ENCODE data around the gene KIRREL2.
A peak's percentile ranks its signal among the peaks of the same experiment; 100 is the strongest.

Gene KIRREL2

DNA sequence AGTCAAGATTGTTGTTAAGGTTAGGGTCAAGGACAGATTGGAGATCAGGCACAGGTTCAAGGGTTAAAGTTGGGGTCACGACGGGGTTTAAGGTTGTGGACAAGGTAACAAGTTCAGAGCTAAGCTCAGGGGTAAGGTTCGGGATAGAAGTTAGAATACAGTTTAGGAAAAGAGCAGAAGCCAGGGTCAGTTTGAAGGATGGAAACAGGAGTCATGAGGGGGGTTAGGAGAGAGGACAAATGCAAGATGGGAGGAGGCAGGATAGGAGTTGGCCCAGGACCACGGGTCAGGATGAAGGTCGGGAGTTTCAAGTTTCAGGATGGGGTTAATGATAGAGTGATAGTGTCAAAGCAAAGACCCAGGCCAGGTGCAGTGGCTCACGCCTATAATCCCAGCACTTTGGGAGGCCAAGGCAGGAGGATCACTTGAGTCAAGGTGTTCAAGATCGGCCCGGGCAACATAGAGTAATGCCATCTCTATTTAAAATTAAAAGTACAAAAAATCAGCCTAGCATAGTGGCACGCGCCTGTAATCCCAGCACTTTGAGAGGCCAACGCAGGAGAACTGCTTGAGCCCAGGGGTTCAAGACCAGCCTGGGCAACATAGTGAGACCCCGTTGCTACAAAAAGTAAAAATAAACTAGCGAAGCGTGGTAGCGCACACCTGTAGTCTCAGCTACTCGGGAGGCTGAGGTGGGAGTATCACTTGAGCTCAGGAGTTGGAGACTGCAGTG lies 12.1 kb upstream of the KIRREL2 start:
- DNase-seq (ENCODE audit: low read depth), result no peak

DNA sequence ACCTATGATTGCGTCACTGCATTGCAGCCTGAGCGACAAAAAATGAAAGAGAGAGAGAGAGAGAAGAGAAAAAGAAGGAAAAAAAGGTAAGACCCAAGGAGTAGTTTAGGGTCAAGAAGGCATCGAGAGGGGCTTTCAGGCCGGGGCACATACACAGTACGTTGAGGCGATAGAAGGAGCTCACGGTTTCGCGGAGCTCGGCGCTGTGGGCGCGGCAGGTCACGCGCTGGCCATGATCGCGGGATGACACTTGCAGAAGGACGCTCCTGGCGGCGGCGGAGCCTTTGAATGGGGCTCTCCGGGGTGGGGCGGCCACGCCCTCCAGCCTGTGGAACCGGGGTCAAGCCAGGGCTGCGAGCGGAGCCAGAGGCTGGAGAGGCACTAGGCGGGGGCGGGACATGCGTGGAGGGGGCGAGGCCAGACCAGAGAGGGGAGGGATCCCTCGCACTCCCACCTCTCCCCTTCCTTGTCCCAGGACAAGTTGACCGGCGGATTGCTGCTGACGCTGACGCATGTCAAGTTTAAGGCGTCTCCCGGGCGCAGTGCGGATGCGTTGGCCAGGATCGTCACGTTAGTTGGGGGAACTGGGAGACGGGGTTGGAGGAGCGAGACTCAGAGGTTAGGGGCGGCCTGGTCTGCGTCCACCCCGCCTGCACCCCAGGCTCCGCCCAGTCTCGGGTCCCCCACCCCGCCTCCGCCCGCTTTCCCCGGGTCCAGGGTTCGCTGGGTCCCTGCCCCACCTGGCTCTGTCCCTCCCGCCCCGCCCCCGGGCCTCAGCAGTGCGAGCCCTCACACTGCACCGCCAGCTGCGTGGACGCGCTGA lies 11.3 kb upstream of the KIRREL2 start:
- no peak for DNase-seq (ENCODE audit: low read depth)

DNA sequence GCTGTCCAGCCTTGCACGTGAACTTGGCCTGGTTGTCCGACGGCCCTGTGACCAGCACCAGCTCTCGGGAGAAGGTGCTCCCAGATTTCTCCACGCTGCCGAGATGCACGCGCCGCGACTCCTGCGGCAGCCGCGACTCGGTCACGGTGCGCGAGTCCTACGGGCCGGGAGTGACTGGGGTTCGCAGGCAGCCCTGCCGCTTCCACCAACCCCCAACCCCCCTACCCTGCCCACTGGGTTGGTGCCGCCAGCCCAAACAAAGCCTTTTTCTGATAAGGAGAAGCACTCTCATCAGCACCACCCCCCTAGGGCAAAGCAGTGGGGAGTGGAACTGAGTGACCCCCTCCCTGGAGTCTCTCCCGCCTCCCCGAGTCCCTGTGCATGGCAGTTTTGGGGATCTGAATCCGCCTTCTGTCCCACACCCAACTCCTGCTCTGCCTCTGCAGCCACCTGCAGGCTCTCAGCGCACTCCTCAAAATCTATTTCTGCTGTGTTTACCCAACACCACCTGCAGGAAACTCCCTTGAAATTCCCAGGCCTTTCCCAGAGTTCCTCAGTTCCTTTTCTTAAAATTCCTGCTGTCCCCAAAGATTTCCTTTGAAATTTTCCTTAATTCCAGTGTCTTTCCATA lies 10.6 kb upstream of the KIRREL2 start:
- DNase-seq (ENCODE audit: low read depth), result no peak

DNA sequence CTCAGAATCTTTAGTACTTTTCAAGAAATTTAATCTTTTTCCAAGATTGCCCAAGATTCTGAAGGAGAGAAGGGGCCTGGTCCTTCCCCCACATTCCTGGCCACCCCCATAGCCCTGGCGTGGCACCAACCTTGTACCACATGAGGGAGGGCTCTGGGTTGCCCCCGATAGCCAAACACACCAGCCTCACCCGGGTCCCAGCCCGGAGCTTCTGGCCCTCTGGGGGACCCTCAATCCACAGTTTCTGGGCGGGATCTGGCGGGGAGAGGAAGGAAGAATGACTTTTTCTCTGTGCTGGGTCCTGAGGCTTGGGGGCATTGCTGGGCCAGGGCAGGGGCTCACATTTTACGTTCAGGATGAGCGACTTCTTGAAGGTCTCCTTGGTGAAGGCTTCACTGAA lies 8.8 kb upstream of the KIRREL2 start:
- DNase-seq (ENCODE audit: low read depth), result no peak

DNA sequence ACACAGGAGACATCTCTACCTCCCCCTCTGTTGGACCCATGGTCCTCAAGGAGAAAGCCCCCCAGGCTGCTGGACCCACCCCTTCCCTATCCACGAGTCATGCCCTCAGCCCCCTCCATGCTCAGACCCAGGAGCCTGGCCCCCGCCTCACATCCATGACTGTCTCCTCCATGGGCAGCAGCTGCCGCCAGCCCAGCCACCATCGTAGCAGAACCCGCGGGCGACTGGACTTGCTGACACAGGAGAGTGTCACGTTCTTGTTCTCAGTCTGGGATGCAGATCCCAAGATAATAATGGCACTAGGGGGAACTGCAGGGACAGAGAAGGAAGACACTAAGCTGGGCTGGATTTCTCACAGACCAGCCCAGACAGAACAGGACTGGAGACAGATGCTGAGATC lies 8.2 kb upstream of the KIRREL2 start:
- no peak for DNase-seq (ENCODE audit: low read depth)

DNA sequence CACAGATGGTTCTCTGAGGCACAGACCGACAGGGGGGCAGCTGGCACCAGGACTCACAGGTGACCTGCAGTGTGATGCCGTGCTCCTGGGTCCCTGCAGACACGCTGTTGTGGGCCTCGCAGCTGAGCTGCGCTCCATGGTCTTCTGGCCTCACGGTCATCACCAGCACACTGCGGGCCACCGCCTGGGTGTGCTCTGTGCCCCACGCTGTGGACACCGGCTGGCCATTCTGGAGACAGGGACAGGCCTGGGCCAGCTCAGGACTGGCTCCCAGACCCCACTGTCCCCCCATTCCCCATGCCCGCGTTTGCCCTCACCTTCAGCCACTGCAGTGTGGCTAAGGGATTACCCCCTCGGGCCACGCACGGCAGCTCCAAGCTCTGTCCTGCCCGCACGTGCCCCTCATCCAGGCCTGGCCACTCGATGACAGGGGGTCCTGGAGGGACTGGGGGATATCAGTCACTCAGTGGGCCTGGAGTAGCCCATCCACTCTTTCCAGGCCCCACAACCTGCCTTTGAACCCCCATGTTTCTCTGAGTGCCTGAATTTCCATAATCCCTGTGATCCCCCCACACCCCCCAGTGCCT lies 7.7 kb upstream of the KIRREL2 start:
- DNase-seq (ENCODE audit: low read depth), result no peak

DNA sequence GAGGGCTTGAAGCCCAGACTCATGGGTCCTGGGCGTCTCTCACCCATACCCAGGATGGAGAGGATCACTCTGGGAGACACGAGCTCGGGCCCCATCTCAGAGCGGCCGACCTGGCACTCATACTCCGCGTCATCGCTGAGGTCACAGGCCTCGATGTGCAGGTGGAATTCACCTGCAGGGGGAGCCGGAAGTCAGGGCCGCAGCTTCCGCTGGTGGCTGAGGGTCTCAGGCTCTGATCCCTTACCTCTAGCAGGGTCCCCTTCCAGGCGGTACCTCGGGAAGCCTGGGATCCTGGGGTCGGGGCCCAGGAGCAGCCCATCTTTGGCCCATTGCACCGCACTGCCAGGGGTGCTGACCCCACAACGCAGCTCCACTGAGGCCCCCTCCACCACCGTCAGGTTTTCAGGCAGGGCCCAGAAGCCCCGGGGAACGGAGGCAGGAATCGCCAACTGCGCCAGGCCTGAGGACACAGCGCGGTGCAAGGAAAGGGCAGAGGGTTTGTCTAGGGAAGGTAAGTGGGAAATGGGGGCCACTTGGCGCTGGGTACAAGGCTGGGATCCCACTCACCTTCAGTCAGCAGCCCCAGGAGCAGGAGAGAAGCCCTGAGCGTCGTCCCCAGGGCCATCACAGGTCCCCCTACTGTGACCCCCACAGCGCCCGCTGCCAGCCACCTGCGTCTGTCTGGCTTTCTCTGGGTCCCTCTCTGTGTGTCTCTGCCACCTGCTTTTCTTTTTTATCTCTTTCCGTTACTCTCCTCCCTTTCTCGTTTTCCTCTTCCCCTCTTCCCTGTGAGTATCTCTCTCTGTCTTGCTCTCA lies 5.3 kb upstream of the KIRREL2 start:
- no peak for DNase-seq (ENCODE audit: low read depth)

DNA sequence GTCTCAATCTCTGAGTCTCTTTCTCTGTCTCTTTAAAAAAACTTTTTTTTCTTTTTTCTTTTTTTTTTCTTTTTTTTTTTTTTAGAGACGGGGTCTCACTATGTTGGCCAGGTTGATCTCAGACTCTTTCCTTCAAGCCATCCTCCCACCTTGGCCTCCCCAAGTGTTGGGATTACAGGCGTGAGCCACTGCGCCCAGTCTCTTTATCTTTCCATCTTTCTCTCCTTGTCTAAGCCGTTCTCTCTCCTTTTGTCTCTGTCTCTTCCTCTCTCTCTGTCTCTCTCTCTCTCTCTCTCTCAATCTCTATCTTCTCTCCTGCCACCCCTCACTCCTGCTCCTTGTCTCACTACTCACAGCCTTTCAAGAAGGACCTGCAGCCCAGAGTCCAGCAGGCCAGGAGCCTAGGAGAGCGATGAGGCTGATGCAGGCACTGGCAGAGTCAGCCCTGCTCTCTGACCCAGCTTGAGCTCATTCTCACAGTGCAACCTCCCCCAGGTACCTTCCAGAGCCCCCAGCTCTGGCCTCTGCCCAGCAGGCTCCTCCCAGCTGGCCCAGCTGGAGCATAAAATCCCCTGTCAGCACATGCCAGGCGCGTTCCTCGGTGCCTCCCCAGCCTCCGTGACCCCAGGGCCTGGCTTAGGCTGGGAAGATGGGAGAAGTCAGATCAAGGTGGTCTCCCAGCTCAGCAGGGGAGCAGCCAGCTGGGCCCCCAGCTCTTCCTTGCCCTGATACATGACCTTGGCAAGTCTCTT lies 4.5 kb upstream of the KIRREL2 start, which contains the start of gene NPHS1:
Gene NPHS1 (minus strand): TSS at position 476 of the 752 bp plus-strand sequence. CDS start 667 bp downstream, outside the sequence.
- DNase-seq (ENCODE audit: low read depth), result no peak

DNA sequence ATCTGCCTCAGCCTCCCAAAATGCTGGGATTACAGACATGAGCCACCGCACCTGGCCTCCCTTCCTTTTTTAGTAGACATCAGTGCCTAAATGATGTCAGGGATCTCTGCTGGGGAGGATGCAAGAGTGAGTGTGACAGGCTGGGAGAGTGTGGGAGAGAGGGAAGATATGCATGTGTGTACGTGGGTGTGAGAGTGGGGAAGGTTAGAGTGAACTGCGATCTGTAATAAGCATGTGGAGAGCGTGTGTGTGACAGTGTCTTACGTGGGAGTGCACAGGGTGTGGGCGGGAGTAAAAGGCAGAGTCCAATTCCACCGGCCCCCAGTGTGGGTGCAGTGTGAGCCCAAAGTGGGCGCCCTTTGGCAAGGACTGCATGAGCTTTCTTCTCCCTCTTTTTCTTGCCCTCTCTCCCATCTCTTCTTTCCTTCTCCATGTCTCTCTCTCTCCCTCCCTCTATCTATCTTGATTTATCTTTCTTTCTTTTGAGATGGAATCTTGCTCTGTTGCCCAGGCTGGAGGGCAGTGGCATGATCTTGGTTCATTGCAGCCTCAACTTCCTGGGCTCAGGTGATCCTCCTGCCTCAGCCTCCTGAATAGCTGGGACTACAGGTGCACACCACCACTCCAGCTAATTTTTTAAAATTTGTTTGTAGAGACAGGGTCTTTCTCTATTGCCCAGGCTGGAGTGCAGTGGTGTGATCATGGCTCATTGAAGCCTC lies 3.5 kb upstream of the KIRREL2 start:
- DNase-seq (ENCODE audit: low read depth), result no peak

DNA sequence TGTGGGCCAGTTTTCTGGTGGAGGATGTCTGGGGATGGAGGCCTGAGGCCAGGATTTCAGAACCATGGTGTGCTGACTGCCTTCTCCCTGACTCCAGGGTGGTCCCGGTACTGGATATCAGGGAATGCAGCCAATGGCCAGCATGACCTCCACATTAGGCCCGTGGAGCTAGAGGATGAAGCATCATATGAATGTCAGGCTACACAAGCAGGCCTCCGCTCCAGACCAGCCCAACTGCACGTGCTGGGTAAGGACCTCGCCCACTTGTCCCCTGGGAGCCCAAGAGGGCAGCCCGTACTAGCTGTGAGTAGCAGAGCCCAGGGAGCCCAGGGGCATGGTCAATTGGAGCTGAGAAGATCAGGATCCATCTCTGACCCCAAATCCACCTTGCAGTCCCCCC lies 1.6 kb downstream of the KIRREL2 start:
- no peak for DNase-seq (ENCODE audit: low read depth)

DNA sequence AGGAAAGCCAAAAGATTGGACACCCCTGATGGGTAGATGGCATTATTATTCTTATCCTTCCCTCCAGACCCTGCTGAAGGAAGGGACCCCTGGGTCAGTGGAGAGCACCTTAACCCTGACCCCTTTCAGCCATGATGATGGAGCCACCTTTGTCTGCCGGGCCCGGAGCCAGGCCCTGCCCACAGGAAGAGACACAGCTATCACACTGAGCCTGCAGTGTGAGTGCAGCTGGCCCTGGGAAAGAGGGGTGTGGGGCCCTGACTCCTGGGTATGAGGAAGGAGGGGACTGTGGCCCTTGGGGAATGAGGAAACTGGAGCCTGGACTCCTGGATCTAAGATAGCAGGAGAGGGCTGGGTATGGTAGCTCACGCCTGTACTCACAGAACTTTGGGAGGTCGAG lies 2.7 kb downstream of the KIRREL2 start:
- no peak for DNase-seq (ENCODE audit: low read depth)

DNA sequence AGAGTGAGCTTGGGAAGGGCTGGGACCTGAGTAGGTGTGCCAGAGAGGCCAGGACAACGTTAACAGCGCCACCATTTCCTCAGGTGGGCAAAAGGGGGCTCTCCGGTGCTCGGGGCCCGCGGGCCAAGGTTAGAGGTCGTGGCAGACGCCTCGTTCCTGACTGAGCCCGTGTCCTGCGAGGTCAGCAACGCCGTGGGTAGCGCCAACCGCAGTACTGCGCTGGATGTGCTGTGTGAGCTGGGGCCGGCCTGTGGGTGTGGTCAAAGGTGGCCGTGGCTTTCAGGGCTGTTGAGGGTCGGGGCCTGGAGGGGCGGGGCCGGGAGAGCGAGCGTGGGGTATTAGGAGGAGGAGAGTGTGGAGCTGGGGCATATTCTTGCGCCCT lies 3.7 kb downstream of the KIRREL2 start:
- no peak for DNase-seq (ENCODE audit: low read depth)

DNA sequence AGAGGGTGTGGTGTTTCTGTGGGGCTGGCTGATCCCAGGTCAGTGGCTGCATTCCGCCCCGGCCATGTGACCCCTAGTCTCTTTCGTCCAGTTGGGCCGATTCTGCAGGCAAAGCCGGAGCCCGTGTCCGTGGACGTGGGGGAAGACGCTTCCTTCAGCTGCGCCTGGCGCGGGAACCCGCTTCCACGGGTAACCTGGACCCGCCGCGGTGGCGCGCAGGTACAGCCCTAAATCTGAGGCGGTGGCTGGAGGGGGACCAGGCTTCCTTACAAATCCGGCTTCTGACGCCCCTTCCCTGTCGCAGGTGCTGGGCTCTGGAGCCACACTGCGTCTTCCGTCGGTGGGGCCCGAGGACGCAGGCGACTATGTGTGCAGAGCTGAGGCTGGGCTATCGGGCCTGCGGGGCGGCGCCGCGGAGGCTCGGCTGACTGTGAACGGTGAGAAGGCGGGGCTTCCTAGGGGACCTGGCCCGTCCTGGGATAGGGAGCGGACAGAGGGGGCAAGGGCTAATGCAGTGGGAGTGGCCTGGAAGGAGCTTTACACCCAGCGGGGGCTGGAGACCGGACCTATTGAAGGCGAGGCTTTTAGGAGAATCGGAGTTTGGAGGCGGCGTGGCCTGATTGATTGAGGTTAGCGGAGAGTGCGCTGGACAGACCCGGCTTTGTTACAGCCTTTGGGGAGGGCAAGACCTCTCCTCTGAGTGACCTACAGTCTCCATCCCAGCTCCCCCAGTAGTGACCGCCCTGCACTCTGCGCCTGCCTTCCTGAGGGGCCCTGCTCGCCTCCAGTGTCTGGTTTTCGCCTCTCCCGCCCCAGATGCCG lies 4.3 kb downstream of the KIRREL2 start:
- no peak for DNase-seq (ENCODE audit: low read depth)

DNA sequence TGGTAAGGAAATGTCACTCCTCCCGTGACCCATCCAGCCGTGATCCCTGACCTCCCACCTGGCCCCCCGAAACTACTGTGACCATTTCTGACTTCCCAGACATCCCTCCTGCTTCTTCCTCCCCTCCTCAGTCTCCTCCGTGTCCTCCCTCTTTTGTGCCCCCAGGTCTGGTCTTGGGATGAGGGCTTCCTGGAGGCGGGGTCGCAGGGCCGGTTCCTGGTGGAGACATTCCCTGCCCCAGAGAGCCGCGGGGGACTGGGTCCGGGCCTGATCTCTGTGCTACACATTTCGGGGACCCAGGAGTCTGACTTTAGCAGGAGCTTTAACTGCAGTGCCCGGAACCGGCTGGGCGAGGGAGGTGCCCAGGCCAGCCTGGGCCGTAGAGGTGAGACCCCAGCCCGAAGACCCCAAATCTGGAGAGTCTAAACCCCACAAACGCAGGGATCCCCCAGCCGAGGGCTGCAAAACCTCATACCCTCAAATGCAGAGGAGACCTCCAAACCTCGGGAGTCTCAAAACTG lies 5.0 kb downstream of the KIRREL2 start:
- DNase-seq (ENCODE audit: low read depth), result no peak

DNA sequence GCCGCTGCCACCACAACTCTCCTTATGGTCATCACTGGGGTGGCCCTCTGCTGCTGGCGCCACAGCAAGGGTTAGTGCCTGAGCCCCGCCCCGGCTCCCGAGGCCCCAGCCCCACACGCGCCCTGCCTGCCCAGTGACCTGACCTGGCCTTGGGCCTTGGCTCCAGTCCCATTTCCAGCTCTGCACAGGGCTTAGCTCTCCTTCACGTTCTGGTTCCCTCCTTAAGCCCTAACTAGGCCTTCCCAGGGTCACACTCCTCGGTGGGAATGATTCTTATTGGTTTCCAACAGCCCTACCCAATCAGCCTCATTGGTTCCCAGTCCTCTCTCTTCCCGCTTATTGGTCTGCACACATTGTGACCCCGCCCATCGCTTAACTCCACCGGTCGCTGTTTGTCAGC lies 5.8 kb downstream of the KIRREL2 start:
- DNase-seq (ENCODE audit: low read depth), result no peak

DNA sequence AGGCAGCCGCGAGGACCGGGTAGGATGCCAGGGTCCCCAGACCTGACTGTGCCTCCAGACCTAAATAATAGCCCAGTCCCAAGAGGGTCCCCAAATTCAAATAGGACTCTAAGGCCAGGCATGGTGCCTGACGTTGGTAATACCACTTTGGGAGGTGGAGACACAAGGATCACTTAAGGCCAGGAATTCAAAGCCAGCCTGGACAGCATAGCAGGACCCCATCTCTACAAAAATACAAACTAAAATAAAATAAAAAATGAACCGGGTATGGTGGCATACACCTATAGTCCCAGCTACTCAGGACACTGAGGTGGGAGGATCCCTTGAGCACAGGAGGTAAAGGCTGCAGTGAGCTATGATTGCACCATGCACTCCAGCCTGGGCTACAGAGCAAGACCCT lies 6.3 kb downstream of the KIRREL2 start:
- DNase-seq (ENCODE audit: low read depth), result no peak

DNA sequence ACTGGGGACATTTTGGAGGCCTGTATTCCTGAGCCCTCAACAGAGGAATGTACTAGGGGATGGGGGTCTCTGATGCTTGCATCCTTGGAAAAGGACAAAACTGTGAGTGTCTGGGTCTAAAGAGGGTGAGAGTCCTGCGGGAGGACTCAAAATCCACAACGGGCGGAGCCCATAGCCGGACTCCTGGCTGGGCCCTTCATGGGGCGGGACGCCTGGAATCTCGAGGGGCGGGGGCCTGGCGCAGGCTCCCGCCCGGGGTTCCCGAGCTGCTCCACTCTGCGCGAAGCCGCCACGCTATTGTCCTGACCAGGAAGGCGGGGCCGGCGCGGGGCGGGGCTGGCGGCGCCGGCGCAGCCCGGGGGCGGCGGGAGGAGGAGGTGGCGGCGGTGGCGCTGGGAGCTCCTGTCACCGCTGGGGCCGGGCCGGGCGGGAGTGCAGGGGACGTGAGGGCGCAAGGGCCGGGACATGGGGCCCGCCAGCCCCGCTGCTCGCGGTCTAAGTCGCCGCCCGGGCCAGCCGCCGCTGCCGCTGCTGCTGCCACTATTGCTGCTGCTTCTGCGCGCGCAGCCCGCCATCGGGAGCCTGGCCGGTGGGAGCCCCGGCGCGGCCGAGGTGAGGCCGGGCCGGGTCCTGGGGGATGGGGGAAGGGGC lies 11.6 kb downstream of the KIRREL2 start, which contains the start of gene APLP1:
Gene APLP1 (plus strand): TSS at position 403 of the 651 bp plus-strand sequence. CDS start 63 bp downstream, at position 466.
- DNase-seq (ENCODE audit: low read depth), result peak; percentile 48

DNA sequence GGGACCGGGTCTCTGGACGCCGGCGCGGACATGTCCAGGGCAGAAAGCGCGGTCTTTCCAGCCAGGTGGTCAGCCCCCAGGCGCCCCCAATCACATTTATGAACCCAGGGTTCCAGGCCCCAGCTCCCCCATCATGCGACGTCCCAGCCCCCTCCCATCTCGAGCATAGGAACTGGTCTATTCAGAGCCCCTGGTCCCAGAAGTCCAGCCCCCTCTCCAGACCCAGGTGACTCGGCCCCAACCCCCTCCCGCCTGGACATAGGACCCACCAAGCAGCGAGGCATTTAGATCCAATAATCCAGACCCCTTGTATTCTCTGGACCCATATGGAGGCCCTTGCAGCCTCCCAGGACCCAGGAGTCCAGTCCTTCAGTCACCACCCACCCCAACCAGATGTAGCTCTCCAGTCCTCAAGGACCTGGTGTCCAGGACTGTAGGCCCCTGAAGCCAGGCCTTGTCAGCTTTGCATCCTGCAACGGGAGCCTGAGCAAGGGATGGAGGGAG lies 12.2 kb downstream of the KIRREL2 start:
- no peak for DNase-seq (ENCODE audit: low read depth)

Measured in activated T-cell treated with anti-CD3 and anti-CD28 coated beads for 1 hour (primary cell).